H7 (cell line): Measurements from ENCODE around the gene OTUD7B. TPM values are rescaled to one million over a fixed set of nuclear protein-coding genes. Genes with fewer than 3 reads are reported as not detected.

Experiments used
- DNase-seq: peaks from one replicate; pipeline ENCODE4 v3.0.0; 2012
- H3K27me3 ChIP-seq: 2 replicates; pipeline ENCODE4 v1.6.0; 2011; ENCODE audit warnings: mild to moderate bottlenecking, low read length; ENCODE audit not compliant: control insufficient read depth, insufficient read depth
- H3K36me3 ChIP-seq: replicated peaks from 2 replicates; pipeline ENCODE4 v1.5.1; 2011; ENCODE audit warnings: low read length; ENCODE audit not compliant: control insufficient read depth, insufficient read depth
- H3K4me3 ChIP-seq: 2 replicates; pipeline ENCODE4 v1.5.1; 2011; ENCODE audit warnings: low read depth, mild to moderate bottlenecking, control low read depth, low read length, moderate library complexity; ENCODE audit not compliant: insufficient read depth
- total RNA-seq: library from RNA; depleted of rRNA; stranded (reverse); fragments of >200 nt; shearing (Covaris generic); gene quantifications from 2 replicates; pipeline ENCODE4 v1.2.3, GENCODE V29; 2014

OTUD7B gene
- total RNA-seq, 1 experiment from 2014 or later: 17.4 TPM

GRCh38 chr1:150017206-150017750 is 6.8 kb upstream of the OTUD7B start:
- H3K36me3 ChIP-seq: no peaks in the 10 kb centered on the region
- no peak overlapping the region for H3K4me3 ChIP-seq
- DNase-seq: peak; percentile 42
- H3K27me3 ChIP-seq: no peaks in the 10 kb centered on the region

DNA sequence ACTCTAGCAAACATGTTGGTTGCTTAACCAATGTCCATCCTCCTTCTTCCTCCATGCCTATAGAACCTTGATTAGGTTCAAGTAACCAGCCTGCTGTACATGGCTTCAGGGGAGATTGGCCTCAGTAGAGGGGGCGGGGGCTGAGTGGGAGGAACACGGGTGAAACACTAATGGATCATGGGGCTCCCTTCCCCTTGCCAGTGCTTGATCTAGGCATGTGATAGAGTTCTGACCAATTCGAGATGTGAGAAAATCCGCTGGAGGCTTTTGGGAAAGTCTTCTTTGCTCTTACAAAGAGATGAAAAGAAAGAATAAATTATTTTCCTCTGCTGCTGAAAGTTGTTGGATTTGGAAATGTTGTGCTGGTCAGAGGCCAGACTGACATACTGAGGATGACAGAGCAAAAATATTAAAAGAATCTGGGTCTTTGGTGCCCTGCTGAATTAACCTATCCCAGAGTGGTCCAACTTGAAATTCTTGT is 5.2 kb upstream of the OTUD7B start:
- H3K27me3 ChIP-seq: no peaks in the 10 kb centered on the region
- H3K36me3 ChIP-seq: no peaks in the 10 kb centered on the region
- DNase-seq: no peak
- H3K4me3 ChIP-seq: no peak overlapping the region

- Histone ChIP-seq H3K36me3 (no peaks in the 10 kb centered on the region), H3K4me3 (no peak overlapping the region), H3K27me3 (no peaks in the 10 kb centered on the region)
- no peak for DNase-seq
These were observed 2.1 kb upstream of the OTUD7B start for GRCh38 chr1:150012611-150013010.

- Histone ChIP-seq H3K36me3 (no peaks in the 10 kb centered on the region), H3K4me3 (peak overlapping the region; percentile 95), H3K27me3 (no peaks in the 10 kb centered on the region)
- peak; percentile 51 for DNase-seq
These were observed 728 bp downstream of the OTUD7B start for GRCh38 chr1:150009604-150010392.

DNA sequence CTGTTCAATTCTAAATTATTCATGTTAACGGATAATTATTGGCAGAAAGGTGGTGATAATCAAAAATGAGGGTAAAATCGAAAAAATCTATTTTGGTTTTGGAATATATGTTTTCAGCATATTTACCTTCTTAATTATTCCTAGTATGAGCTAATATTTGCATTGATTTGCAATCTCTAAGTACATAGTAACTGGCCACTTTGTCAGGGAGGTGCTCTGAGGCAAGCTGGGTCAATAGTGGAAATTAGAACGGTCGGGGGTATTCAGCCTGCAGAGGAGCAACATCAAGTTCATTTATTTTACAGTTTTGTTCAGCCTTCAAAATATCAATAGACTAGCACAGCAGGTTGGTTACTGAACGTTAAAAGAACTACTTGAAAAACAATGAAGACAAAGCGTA is 1.8 kb downstream of the OTUD7B start:
- Histone ChIP-seq H3K27me3 (no peaks in the 10 kb centered on the region), H3K4me3 (peak overlapping the region; percentile 95; the same call in 1 of the 2 replicates), H3K36me3 (no peaks in the 10 kb centered on the region; the same call in 1 of the 2 replicates)
- DNase-seq: no peak

DNA sequence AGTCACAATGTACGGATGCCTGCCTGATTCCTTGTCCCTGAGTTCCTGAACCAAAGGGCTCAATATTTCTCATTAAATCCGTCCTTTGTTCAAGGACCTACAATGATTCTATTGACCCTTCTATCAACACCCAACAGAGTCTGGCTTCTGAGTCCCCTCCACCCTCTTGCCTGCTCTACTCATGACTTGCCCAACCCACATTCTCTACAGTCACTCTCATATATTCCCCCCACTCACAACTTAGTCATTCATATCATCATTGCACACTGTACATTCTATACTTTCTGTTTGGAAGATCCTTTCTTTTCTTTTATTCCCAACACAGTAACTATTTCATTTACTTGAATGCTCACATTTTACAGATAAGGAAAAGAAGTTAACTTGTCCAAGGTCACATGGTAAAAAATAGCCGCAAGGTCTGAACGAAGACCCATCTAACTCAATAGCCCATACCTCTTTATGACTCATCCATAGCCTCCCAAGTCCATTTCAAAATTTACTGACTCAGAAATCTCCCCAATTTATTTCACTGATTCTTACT is 3.6 kb downstream of the OTUD7B start:
- no peak for DNase-seq
- no peaks in the 10 kb centered on the region for H3K27me3 ChIP-seq
- H3K4me3 ChIP-seq: no peak overlapping the region
- no peaks in the 10 kb centered on the region; the same call in 1 of the 2 replicates for H3K36me3 ChIP-seq

GRCh38 chr1:150005606-150006005 is 4.9 kb downstream of the OTUD7B start:
- no peak overlapping the region for H3K4me3 ChIP-seq
- no peak for DNase-seq
- H3K27me3 ChIP-seq: no peaks in the 10 kb centered on the region
- H3K36me3 ChIP-seq: no peaks in the 10 kb centered on the region; the same call in 1 of the 2 replicates

- Histone ChIP-seq H3K27me3 (no peaks in the 10 kb centered on the region), H3K4me3 (no peak overlapping the region), H3K36me3 (no peaks in the 10 kb centered on the region; the same call in 1 of the 2 replicates)
- DNase-seq: no peak
These were observed 6.7 kb downstream of the OTUD7B start for GRCh38 chr1:150003801-150004200.

DNA sequence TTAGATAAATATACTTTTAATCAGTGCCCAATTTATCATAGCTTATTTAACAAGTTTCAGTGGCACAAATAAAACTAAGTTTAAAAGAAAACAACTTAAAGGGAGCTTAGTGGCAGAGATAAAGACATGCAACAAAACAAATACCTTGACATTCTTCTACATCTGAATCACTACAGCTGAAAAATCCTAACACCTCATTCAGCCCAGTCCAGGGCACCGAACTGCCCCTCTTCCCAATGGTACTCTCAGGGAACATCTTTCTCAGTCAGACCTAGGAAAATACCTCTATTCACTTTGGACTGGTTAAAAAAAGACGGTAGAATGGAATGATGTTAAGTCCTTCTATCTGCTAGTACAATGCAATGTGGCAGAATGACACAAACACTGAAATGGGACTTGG is 8.3 kb downstream of the OTUD7B start:
- DNase-seq: no peak
- Histone ChIP-seq H3K27me3 (no peaks in the 10 kb centered on the region), H3K36me3 (no peaks in the 10 kb centered on the region; the same call in 1 of the 2 replicates), H3K4me3 (no peak overlapping the region)

DNA sequence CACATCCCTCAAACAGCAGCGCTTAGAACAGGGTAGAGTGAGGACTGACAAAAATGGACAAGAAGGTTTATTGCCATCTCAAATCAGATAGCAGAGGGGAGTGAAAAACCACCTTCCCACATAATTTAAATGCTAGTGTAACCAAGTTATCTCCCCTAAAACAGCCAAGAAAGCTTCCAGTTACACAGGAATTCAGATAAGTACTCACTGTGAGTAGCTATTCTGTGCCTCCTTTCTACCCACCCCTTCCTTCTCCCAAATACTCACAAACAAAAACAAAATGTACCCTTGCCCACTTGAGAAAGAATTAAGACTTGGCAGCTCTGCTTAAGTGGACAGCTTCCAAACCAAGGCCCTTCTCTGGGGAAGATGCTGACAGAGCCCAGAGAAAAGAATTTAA is 9.1 kb downstream of the OTUD7B start:
- H3K27me3 ChIP-seq: no peaks in the 10 kb centered on the region
- DNase-seq: no peak
- no peaks in the 10 kb centered on the region; the same call in 1 of the 2 replicates for H3K36me3 ChIP-seq
- H3K4me3 ChIP-seq: no peak overlapping the region

DNA sequence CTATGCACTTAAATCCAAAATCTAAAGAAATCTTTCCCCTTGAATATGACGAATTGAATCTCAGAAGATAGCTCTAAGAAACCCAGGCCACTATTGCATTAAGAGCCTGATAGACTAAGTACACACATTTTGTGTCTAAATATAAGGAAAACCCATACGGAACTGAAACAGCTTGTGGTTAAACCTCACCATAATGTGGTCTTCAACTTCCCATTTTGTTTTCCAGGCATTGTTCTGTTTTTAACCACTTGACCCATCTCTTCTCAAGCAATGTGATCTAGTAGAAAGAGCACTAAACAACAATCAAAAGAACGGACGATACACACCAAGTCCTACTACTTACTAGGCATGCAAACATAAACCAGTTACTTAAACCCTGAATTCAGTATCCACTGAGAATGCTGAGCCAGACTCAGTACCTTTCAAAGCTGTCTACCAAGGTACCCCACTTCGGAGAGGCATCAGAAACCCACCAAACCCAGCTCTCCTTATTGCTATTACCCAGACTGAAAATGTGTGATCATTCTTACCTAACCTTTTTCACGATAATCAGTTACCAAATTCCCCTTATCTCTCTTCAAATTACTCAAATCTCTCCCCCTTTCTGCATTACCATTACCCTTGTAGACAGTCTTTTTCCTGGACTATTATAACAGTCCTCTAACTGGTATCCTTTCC is 12.8 kb downstream of the OTUD7B start:
- DNase-seq: no peak
- H3K36me3 ChIP-seq: no peaks in the 10 kb centered on the region
- H3K4me3 ChIP-seq: no peak overlapping the region
- no peaks in the 10 kb centered on the region for H3K27me3 ChIP-seq

GRCh38 chr1:149995927-149996326 is 14.6 kb downstream of the OTUD7B start:
- H3K4me3 ChIP-seq: no peak overlapping the region
- H3K36me3 ChIP-seq: no peaks in the 10 kb centered on the region
- no peaks in the 10 kb centered on the region for H3K27me3 ChIP-seq
- DNase-seq: no peak

DNA sequence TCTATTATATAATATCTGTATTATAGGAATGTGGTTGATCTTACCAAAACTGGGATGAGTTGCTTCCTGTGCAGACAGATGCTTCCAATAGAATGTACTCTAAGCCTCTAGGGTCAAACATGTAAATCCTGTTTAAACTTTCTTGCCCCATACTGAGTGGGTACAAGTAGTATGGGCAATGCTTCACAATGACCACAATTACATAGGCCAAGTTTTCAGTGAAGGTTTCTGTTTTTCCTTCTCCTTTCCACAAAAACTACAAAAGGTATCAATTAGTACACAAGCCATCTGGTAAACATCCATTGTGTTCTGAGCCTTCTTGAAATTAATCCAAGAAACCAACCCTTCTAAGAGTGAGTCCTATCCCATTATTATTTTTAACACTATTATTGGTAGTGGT is 16.8 kb downstream of the OTUD7B start:
- Histone ChIP-seq H3K27me3 (no peaks in the 10 kb centered on the region), H3K4me3 (no peak overlapping the region), H3K36me3 (no peaks in the 10 kb centered on the region)
- DNase-seq: no peak

GRCh38 chr1:149993181-149993580 is 17.3 kb downstream of the OTUD7B start:
- DNase-seq: no peak
- Histone ChIP-seq H3K36me3 (no peaks in the 10 kb centered on the region), H3K27me3 (no peaks in the 10 kb centered on the region), H3K4me3 (no peak overlapping the region)

DNA sequence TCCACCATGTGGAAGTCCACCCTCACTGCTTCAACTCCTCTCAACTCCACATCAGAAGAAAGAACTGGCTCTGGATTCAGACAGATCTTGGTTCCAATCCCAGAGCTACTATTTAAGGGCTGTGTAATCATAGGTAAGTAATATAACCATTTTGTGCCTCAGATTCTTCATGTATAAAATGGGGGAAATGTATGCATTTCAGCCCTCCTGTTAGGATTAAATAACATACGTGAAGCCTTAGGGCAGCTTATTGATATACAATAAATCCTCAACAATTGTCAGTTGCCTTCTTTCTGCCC is 23.3 kb downstream of the OTUD7B start:
- no peak overlapping the region for H3K4me3 ChIP-seq

More for the DNA sequence above, 23.3 kb downstream of the OTUD7B start:
- Histone ChIP-seq H3K27me3 (no peaks in the 10 kb centered on the region), H3K36me3 (no peaks in the 10 kb centered on the region)
- DNase-seq: no peak
